Measurements from ENCODE around the gene CCNYL1.

The CCNYL1 gene

DNA sequence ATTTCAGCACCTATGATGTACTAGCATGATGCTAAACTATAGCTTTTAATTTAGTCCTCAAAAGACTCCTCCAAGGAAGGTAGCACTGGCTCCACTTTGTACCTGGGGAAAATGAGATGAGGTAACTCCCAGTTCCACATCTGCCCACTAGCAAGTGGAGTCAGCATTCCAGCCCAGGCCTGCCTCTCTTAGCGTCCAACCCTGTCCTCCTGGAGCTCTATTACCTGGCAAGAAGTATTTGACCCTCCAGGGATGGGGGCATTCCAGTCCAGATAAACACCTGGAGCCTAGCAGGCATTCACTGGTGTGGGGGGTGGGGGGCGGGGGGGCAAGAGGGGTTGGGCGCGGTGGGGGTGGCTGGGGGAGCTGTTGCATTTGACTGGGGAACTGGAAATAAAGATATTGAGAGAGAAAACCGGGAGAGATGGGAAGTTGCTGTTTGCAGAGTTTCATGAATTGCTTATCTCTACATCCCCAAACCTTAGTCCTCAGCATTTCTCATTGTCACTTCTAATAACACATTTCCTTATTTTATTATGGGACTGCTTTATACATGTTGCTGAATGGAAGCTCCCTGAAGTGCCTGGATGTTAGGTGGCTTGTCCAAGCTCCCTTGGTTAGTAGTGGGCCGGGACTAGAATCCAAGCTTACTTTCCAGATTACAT lies 80.3 kb downstream of the CCNYL1 start:
- no peak for DNase-seq (ENCODE audit: low spot score)

DNA sequence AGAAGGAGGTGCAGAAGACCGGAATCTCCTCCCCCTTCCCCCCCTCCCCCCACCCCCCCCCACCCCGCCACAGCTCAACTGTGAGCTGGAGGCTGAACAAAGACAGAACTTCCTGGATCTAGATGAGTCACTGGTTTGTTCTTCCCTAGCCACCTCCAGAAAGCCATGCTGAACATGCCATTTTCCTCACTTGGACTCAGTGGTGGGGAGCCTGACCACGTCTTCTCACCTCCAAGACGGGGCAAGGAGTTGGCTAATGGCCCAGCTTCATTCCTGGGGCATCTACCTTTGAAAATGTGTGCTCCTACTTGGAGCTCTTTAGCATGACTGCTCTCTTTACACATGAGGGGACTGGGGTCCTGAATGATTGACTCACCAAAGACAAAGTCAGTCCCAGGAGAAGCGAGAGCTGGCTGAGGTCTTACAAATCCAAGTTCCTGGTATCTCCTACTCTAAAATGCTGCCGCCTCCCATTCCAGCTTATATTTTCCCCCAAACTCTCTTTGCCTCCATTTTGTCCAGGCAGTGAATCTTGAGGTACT lies 80.9 kb downstream of the CCNYL1 start:
- DNase-seq (ENCODE audit: low spot score) = peak; percentile 78

DNA sequence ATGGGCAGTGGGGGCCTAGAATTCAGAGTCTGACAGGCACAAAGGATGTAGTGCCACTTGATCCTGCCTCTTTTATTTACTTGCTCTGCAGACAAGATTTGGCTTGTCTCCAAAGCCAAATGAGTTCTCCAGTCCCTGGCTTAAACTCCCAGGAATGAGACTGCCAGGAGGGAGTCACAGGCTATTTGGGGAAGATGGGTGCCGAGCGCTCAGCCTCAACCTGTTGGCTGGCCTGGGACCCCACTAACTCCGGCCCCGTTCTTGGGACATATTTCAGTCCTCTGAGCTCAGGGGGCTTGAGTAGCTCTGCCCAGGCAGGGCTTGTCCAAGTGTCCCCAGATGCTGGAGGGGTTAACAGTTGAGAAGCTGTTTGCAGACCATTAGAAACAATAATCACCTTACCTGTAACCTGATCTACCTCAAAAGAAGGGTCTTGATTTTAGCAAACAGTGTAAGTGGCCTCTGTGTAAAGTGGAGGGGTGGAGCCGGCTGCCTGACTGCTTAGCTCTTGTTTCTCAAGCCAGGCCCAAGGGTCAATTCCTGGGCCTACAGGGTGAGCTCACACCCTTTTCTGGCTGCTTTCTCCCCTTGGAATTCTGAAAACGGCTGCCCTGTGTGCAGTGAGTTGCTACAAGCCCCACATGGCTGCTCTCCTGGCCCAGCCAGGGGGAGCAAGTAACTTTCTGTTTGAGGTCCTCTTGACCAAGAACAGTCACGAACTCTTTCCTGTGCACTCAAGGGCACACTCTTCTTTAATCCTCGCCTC lies 85.3 kb downstream of the CCNYL1 start:
- peak; percentile 28 for DNase-seq (ENCODE audit: low spot score)

DNA sequence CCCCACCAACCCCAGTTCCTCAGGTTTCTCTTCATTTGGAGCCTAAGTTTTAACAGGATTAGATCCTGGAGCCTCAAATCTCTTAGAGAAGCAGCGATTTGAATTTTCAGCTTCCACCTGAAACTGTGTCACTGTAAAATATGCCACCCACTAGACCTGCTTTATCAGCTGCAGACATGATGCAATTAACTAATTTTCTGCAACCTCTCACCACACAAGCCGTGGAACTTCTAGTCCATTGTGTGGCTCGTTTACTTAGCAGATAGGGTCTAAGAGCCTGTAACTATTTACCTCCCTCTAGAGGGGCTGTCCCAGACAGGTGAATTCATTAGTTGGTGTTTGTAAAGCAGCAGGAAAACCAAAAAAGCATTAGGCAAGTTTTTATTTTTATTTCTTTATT lies 89.8 kb downstream of the CCNYL1 start:
- no peak for DNase-seq (ENCODE audit: low spot score)

DNA sequence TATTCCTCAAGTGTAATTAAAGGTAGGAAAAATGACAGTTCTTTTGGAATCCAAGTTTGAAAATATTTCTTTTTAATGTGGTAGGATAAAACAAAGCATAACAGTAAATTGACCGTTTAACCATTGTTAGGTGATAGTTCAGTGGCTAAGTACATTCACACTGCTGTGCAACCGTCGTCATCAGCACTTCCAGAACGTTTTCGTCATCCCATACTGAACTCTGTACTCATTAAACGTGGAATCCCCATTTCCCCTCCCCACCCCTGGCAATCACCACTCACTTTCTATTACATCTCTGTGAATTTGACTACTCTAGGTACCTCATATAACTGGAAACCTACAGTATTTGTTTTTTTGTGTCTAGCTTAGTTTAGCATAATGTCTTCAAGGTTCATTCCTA lies 91.2 kb downstream of the CCNYL1 start:
- no peak for DNase-seq (ENCODE audit: low spot score)

All from GM03348 (cell line).